Right renal pelvis (tissue), 4 donors: Measurements from ENCODE around the gene ZNF594. TPM values are rescaled to one million over a fixed set of nuclear protein-coding genes. Genes with fewer than 3 reads are reported as not detected.
"Not testable (repeated sequence)": the region's sequence is repeated elsewhere in the genome, so short reads cannot be mapped to it uniquely, and the experiment has no call there.

Experiments used
- DNase-seq, 4 donors: peaks; one replicate each; pipeline ENCODE4 v3.0.0-alpha.2; 2013; ENCODE audit warnings: low read depth in 4 of 4, low spot score in 3 of 4, missing footprints in 1 of 4
- polyA plus RNA-seq, 4 donors: library from polyadenylated mRNA; unstranded; fragments of 120-200 nt; gene quantifications; one replicate each; pipeline ENCODE4 v1.2.1, GENCODE V29; 2013; ENCODE audit not compliant: insufficient read length in 4 of 4

Gene ZNF594
- polyA plus RNA-seq, 4 donors: 17.3 to 23.5 (median 22.5) TPM

- DNase-seq: not testable (repeated sequence)
Observed at GRCh38 chr17:5137511-5138197, 54.0 kb downstream of the ZNF594 start.

- DNase-seq: not testable (repeated sequence)
Observed at GRCh38 chr17:5136580-5137412, 54.9 kb downstream of the ZNF594 start.

DNA sequence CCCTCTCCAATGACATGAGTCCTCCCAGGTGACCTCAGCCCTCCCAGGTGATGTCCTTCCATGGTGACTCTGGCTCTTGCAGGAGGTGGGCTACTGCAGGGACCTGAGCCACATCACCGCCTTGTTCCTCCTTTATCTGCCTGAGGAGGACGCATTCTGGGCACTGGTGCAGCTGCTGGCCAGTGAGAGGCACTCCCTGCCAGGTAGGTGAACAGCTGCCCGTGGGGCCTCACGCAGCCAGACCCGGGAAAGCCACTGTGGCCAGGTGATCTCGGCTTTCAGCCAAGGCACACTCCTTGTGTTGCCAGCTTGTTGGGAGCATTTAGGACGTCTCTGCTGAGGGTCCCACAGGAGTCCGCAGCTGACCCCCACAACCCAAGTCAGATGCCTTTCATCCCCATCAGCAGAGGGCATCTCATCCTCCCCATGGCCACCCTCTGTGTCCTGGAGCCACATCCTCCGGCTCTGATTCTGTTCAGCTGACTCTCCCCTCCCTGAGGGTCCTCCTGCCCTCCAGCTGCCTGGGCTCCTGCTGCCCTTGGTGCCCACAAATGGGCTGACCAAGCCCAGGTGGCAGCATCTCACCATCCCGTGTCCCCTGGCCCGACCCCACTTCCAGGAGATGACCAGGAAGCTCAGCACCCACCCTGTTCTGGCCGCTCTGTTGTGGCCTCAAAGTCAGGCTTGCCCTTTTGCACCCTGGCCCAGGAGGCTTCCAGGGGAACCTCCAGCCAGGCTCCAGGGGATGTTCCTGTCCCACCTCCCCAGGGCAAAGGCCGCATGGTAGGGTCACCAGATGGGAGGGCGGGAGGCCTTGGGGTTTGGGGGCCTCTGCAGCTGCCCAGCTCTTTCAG is 55.7 kb downstream of the ZNF594 start:
- no peak for DNase-seq

- not testable (repeated sequence) for DNase-seq
Observed at GRCh38 chr17:5135131-5135712, 56.4 kb downstream of the ZNF594 start.

DNA sequence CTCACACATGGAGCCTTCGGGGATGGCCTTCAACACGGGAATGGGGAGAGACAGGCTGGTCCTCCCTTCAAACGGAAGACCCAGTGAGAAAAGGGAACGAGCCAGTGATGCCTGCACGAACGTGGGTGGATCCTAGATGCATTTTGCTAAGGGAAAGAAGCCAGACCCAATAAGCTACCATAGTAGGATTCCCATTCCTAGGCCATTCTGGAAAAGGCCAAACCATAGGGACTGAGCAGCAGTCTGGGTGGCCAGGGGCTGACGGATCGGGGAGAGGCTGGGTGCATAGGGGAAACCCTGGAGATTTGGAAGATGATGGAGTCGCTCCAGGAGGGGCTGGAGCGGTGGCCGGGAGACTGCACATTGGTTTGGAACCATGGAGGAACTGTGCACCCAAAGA is 57.1 kb downstream of the ZNF594 start:
- DNase-seq: not testable (repeated sequence)

GRCh38 chr17:5133961-5134360 is 57.7 kb downstream of the ZNF594 start:
- not testable (repeated sequence) for DNase-seq

GRCh38 chr17:5133311-5133710 is 58.4 kb downstream of the ZNF594 start:
- no peak for DNase-seq

DNA sequence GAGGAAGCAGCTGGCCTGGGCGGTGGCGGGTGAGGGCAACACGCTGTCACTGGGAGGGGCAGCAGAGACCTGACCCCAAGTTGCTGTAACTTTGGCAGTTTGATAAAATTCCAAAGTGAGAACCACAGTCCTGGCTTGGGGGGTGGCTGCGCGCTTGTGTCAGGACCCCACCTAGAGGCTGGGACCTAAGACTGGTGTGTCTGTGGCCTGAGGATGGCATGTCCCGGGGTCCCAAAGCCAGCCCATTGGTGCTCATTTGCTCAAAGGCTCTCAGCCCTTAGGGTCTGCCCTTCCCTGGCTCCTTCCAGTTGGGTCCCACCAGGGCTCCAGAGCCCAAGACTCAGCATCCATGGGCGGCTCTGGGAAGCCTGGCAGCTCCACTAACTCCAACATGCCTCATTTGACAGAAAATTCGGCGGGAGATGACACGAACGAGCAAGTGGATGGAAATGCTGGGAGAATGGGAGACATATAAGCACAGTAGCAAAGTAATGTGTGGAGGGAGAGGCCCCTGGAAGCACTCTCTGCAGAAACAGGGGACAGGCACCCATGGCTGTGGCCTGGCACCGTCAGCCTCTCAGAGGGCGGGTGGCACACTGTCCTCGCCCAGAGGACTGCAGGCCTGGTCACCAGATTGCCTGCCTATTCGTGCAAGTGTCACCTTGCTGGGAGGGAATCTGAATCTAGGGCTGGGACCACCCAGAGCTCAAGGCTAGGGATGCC is 59.0 kb downstream of the ZNF594 start:
- DNase-seq: not testable (repeated sequence)

DNA sequence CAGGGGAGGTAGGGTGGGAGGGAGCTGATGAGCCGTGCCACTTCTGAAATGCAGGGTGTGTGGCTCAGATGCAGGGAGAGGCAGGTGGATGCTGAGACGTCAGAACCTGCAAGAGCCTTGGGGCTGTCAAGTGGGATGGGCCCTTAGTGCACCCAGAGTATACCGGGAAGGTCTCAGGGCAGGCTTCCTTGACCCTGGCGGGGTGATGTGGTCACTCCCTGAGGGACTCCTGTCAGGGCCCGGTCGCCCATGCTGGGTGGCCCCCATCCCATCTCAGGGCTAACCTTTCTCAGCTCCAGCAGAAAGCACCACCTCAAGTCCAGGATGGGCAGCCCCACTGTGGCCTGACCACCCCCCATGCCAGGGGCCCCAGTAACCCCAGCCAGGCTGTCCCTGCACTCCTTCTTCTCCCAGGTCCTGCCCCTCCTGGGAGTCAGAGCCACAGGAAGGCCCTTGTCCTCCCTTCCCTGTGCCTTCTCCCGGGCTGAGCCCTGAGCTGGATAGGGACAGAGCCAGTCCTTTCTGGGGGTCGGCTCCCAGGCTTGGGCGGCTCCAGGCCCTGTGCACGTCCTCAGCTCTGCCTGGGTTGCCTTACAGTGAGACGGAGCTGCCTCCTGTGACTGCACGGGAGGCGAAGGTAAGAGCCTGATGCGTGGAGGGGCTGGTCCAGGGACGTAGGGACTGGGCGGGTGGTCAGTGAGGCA is 59.7 kb downstream of the ZNF594 start:
- DNase-seq: not testable (repeated sequence)

DNA sequence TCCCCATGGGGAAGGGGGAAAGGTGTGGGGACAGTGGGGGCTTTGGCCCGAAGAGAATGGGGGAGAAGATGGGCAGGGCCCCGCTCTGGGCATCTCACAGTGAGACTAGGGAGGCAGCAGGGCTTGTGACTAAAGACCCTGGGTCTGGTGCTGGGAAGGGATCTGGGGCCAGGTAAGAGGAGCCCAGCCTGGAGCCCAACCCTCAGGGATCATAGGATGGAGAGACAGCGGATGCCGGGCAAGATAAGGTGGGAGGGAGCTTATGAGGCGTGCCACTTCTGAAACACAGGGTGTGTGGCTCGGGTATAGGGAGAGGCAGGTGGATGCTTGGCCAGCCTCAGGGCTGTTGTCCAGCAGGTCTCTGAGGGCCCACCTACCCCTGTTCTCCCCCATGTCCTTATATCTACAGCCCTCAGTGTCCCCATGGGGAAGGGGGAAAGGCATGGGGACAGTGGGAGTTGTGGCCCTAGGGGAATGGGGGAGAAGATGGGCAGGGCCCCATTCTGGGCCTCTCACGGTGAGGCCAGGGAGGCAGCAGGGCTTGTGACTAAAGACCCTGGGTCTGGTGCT is 60.4 kb downstream of the ZNF594 start:
- DNase-seq: no peak

- DNase-seq: not testable (repeated sequence)
Observed at GRCh38 chr17:5130687-5131086, 61.0 kb downstream of the ZNF594 start.

- DNase-seq: not testable (repeated sequence)
Observed at GRCh38 chr17:5130261-5130660, 61.4 kb downstream of the ZNF594 start.

DNA sequence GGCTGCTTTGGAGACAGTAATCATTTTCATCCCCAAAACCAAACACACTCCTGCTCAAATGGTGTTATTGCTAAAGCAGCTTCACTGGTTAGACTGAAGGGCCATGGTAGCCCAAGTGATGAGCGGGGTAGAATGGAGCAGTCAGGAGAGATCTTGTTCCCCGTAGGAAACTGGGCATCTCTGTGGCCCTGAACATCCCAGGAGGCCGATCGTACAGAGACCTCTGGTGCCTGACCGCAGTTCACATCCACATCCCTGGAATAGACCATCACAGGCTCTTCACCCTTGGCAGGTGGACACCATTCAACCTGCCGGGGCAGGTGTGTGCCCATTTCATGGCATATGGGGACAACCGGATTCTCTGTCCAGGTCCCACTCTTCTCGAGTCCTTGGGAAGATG is 61.9 kb downstream of the ZNF594 start:
- not testable (repeated sequence) for DNase-seq

Other genes with a start within 250 kb of the ZNF594 start
- 100 to 1,000 TPM; 376 to 513 (median 389) TPM for gene PFN1, start 243.3 kb downstream of the ZNF594 start, polyA plus RNA-seq
- gene ENO3, start 240.7 kb downstream of the ZNF594 start, polyA plus RNA-seq: 10 to 100 TPM; 22.1 to 28.7 (median 23.7) TPM
- gene SPAG7, start 224.1 kb downstream of the ZNF594 start, polyA plus RNA-seq: 100 to 1,000 TPM in 1 of 4 donors, 10 to 100 TPM in 3; 84.8 to 102 (median 95.8) TPM
- gene CAMTA2, start 204.2 kb downstream of the ZNF594 start, polyA plus RNA-seq: 10 to 100 TPM; 24.4 to 27.8 (median 25.3) TPM
- gene INCA1, start 194.3 kb downstream of the ZNF594 start, polyA plus RNA-seq: 1 to 10 TPM; 7.9 to 8.6 (median 8.3) TPM
- gene KIF1C, start 193.9 kb downstream of the ZNF594 start, polyA plus RNA-seq: 10 to 100 TPM; 75.0 to 96.5 (median 86.3) TPM
- gene SLC52A1, start 156.4 kb downstream of the ZNF594 start, polyA plus RNA-seq: under 1 TPM; 0.21 to 0.43 (median 0.26) TPM
- 10 to 100 TPM; 11.9 to 16.8 (median 15.7) TPM for gene ZFP3, start 113.4 kb downstream of the ZNF594 start, polyA plus RNA-seq
- gene ZNF232, start 80.0 kb downstream of the ZNF594 start, polyA plus RNA-seq: 10 to 100 TPM; 20.1 to 37.8 (median 22.0) TPM
- 1 to 10 TPM; 3.2 to 8.4 (median 4.0) TPM for gene USP6, start 75.8 kb downstream of the ZNF594 start, polyA plus RNA-seq
- 1 to 10 TPM; 1.2 to 1.8 (median 1.4) TPM for gene SCIMP, start 43.0 kb upstream of the ZNF594 start, polyA plus RNA-seq
- 10 to 100 TPM; 53.7 to 65.6 (median 61.4) TPM for gene RABEP1, start 90.4 kb upstream of the ZNF594 start, polyA plus RNA-seq
- 10 to 100 TPM; 65.9 to 71.2 (median 68.6) TPM for gene NUP88, start 227.8 kb upstream of the ZNF594 start, polyA plus RNA-seq
- 10 to 100 TPM; 55.6 to 64.4 (median 61.3) TPM for gene RPAIN, start 228.3 kb upstream of the ZNF594 start, polyA plus RNA-seq
- 100 to 1,000 TPM; 157 to 179 (median 170) TPM for gene C1QBP, start 247.3 kb upstream of the ZNF594 start, polyA plus RNA-seq